Thyroid gland (tissue), 4 donors: ENCODE measurements around the gene PUM2.

ENCODE experiments used
- CTCF ChIP-seq, 6 experiments: fragments of 200-600 bp in 3 of 6; fragments of 450-650 bp in 3 of 6; sonication (generic) in 3 of 6; IDR thresholded peaks; one replicate each; pipeline ENCODE4 v1.5.1; 2016 to 2019; ENCODE audit warnings: antibody characterized with exemption in 6 of 6, mild to moderate bottlenecking in 2 of 6, inconsistent platforms in 1 of 6, moderate library complexity in 1 of 6
- POLR2A ChIP-seq, 2 donors: fragments of 450-650 bp; IDR thresholded peaks; one replicate each; pipeline ENCODE4 v1.6.1; 2017; ENCODE audit warnings: antibody characterized with exemption in 2 of 2, mild to moderate bottlenecking in 2 of 2, moderate library complexity in 1 of 2

GRCh38 chr2:20359096-20359495 lies 8.5 kb upstream of the PUM2 start:
- TF ChIP-seq CTCF (IDR thresholded peaks at IDR 0.05) (no peak), POLR2A (IDR thresholded peaks at IDR 0.05) (no peak)
